Testis (tissue), 3 donors: ENCODE data around the gene CRADD. TPM values are rescaled to one million over a fixed set of nuclear protein-coding genes. Genes with fewer than 3 reads are reported as not detected.
"Not testable (repeated sequence)": the region's sequence is repeated elsewhere in the genome, so short reads cannot be mapped to it uniquely, and the experiment has no call there.

Experiments
- DNase-seq: peaks from one replicate; pipeline ENCODE4 v3.0.0-alpha.2; 2019
- H3K27ac ChIP-seq, 2 donors: fragments of 200-600 bp; sonication (generic); one replicate each; pipeline ENCODE4 v1.5.1; 2019
- H3K27me3 ChIP-seq: fragments of 200-600 bp; sonication (generic); one replicate; pipeline ENCODE4 v1.5.1; 2019
- H3K36me3 ChIP-seq: fragments of 200-600 bp; sonication (generic); one replicate; pipeline ENCODE4 v1.5.1; 2017; ENCODE audit warnings: low read depth; ENCODE audit errors: missing control alignments
- H3K4me1 ChIP-seq: fragments of 200-600 bp; sonication (generic); one replicate; pipeline ENCODE4 v1.5.1; 2019
- H3K4me3 ChIP-seq, 2 donors: fragments of 200-600 bp; sonication (generic); one replicate each; pipeline ENCODE4 v1.5.1; 2017 to 2019
- H3K9me3 ChIP-seq: fragments of 200-600 bp; sonication (generic); one replicate; pipeline ENCODE4 v1.5.1; 2017
- CTCF ChIP-seq, 3 experiments: fragments of 450-650 bp in 2 of 3; fragments of 200-600 bp in 1 of 3; sonication (generic) in 1 of 3; IDR thresholded peaks; one replicate each; pipeline ENCODE4 v1.5.1; 2016 to 2019; ENCODE audit warnings: antibody characterized with exemption in 3 of 3, mild to moderate bottlenecking in 2 of 3, moderate library complexity in 1 of 3
- POLR2A ChIP-seq: fragments of 450-650 bp; IDR thresholded peaks from one replicate; pipeline ENCODE4 v1.6.1; 2017; ENCODE audit warnings: antibody characterized with exemption, mild to moderate bottlenecking, moderate library complexity
- WGBS, 2 donors: methylation state at CpG; one replicate each; pipeline ENCODE4 v1.1.5; 2018; 5-methylcytosine and 5-hydroxymethylcytosine counted together
- intact Hi-C: fragments of 100-400 bp; cut with DNase I; formaldehyde crosslinking; loops from one replicate; pipeline ENCODE4 v1.15.1; 2023; ENCODE audit warnings: low total_unique reads
- polyA plus RNA-seq: library from polyadenylated mRNA; stranded (reverse); fragments of 350-450 nt; fragmentation: Illumina TruSeq; extraction: RNeasy Lipid Tissue Mini Kit (QIAGEN cat#74804); gene quantifications from one replicate; pipeline ENCODE4 v1.2.3, GENCODE V29; 2014; ENCODE audit warnings: low read depth, low replicate concordance; ENCODE audit not compliant: insufficient read depth
- total RNA-seq, 2 donors: library from RNA; depleted of rRNA; stranded (reverse); fragments of >200 nt; gene quantifications; one replicate each; pipeline ENCODE4 v1.2.3, GENCODE V29; 2016

The CRADD gene
- total and polyA plus RNA-seq, 3 donors from 2014 or later: 43.2 to 53.0 (median 46.0) TPM

- Histone ChIP-seq H3K36me3 (no peaks in the 10 kb centered on the region), H3K4me1 (no peaks in the 10 kb centered on the region), H3K27me3 (no peaks in the 10 kb centered on the region), H3K9me3 (no peaks in the 10 kb centered on the region), H3K4me3 (no peak overlapping the region), H3K27ac (no peak overlapping the region)
- DNase-seq: no peak
- WGBS, 2 donors: 74 to 76% methylated on average over 7 of the region's 7 CpGs
- intact Hi-C loops: no loop called here
- no peak for TF ChIP-seq POLR2A
- TF ChIP-seq CTCF (IDR thresholded peaks at IDR 0.05): no peak
These were observed 193.0 kb downstream of the CRADD start for GRCh38 chr12:93870020-93870795.

- WGBS, 2 donors: 71 to 80% methylated on average over 1 of the region's 1 CpG
- H3K4me1 ChIP-seq, H3K27me3 ChIP-seq, H3K9me3 ChIP-seq, intact Hi-C loops, H3K27ac ChIP-seq, DNase-seq, H3K4me3 ChIP-seq, H3K36me3 ChIP-seq: not testable (repeated sequence)
These were observed 194.4 kb downstream of the CRADD start for GRCh38 chr12:93871566-93871965.

GRCh38 chr12:93873561-93873960, 196.4 kb downstream of the CRADD start:
- Histone ChIP-seq H3K9me3 (no peaks in the 10 kb centered on the region), H3K27ac (no peak overlapping the region), H3K4me1 (no peaks in the 10 kb centered on the region), H3K27me3 (no peaks in the 10 kb centered on the region), H3K36me3 (no peaks in the 10 kb centered on the region), H3K4me3 (no peak overlapping the region)
- no peak for TF ChIP-seq CTCF (IDR thresholded peaks at IDR 0.05)
- no peak for TF ChIP-seq POLR2A
- 91 to 93% methylated on average over 5 of the region's 5 CpGs for WGBS, 2 donors
- intact Hi-C loops: no loop called here
- no peak for DNase-seq

GRCh38 chr12:93875157-93875556, 198.0 kb downstream of the CRADD start:
- TF ChIP-seq CTCF (IDR thresholded peaks at IDR 0.05) (no peak), POLR2A (no peak)
- Histone ChIP-seq H3K4me3 (no peak overlapping the region), H3K27ac (no peak overlapping the region), H3K27me3 (no peaks in the 10 kb centered on the region), H3K36me3 (no peaks in the 10 kb centered on the region), H3K4me1 (no peaks in the 10 kb centered on the region), H3K9me3 (no peaks in the 10 kb centered on the region)
- no peak for DNase-seq
- WGBS, 2 donors: 82 to 88% methylated on average over 1 of the region's 1 CpG
- intact Hi-C loops: no loop called here

- Histone ChIP-seq H3K9me3 (no peaks in the 10 kb centered on the region), H3K4me3 (no peak overlapping the region), H3K4me1 (no peaks in the 10 kb centered on the region), H3K27me3 (no peaks in the 10 kb centered on the region), H3K27ac (no peak overlapping the region), H3K36me3 (no peaks in the 10 kb centered on the region)
- intact Hi-C loops: no loop called here
- no peak for DNase-seq
- TF ChIP-seq POLR2A: no peak
- TF ChIP-seq CTCF (IDR thresholded peaks at IDR 0.05): no peak
These were observed 199.2 kb downstream of the CRADD start for GRCh38 chr12:93876360-93876759.
